Breast epithelium (tissue), 4 donors: ENCODE results near the gene TFB2M. TPM values are rescaled to one million over a fixed set of nuclear protein-coding genes. Genes with fewer than 3 reads are reported as not detected.
"Not testable (repeated sequence)": the region's sequence is repeated elsewhere in the genome, so short reads cannot be mapped to it uniquely, and the experiment has no call there.

ENCODE experiments used
- DNase-seq, 2 donors: peaks; one replicate each; pipeline ENCODE4 v3.0.0-alpha.2; 2019; ENCODE audit warnings: low spot score in 2 of 2
- H3K27ac ChIP-seq, 2 donors: fragments of 200-600 bp; sonication (generic) in 1 of 2; one replicate each; pipeline ENCODE4 v1.5.1; 2016 to 2019; ENCODE audit warnings: mild to moderate bottlenecking in 1 of 2
- H3K27me3 ChIP-seq, 2 donors: fragments of 200-600 bp; sonication (generic) in 1 of 2; one replicate each; pipeline versions ENCODE4 v1.5.1 to v1.6.0; 2017 to 2019; ENCODE audit warnings: control low read depth in 1 of 2, mild to moderate bottlenecking in 1 of 2
- H3K36me3 ChIP-seq: fragments of 200-600 bp; one replicate; pipeline ENCODE4 v1.5.1; 2019
- H3K4me1 ChIP-seq, 2 donors: fragments of 200-600 bp; sonication (generic); one replicate each; pipeline ENCODE4 v1.5.1; 2016 to 2019; ENCODE audit warnings: control low read depth in 1 of 2
- H3K4me3 ChIP-seq, 3 donors: fragments of 200-600 bp; sonication (generic); 1 replicate in 2 of 3; 2 replicates in 1 of 3; pipeline ENCODE4 v1.5.1; 2016 to 2019; ENCODE audit warnings: mild to moderate bottlenecking in 3 of 3, moderate library complexity in 2 of 3
- H3K9me3 ChIP-seq, 2 donors: fragments of 200-600 bp; sonication (generic) in 1 of 2; one replicate each; pipeline ENCODE4 v1.5.1; 2016 to 2019; ENCODE audit warnings: control low read depth in 1 of 2
- POLR2A ChIP-seq: fragments of 450-650 bp; IDR thresholded peaks from one replicate; pipeline ENCODE4 v1.6.1; 2016; ENCODE audit warnings: antibody characterized with exemption, mild to moderate bottlenecking, moderate library complexity
- POLR2AphosphoS5 ChIP-seq, 3 donors: sonication (generic); formaldehyde crosslinking; IDR thresholded peaks; one replicate each; pipeline ENCODE4 v1.6.1; 2017; ENCODE audit warnings: antibody characterized with exemption in 3 of 3
- intact Hi-C: fragments of 100-400 bp; cut with DNase I; formaldehyde crosslinking; loops from one replicate; pipeline ENCODE4 v1.15.1; 2023; ENCODE audit warnings: low total_unique reads
- total RNA-seq, 3 donors: library from RNA; depleted of rRNA; stranded (reverse); fragments of >200 nt; gene quantifications; one replicate each; pipeline ENCODE4 v1.1.0, GENCODE V29; 2016
- TF ChIP-seq, protein P1 (sequence below), 3 donors: fragments of 450-650 bp; IDR thresholded peaks; one replicate each; pipeline ENCODE4 v1.5.1; 2016 to 2017; ENCODE audit warnings: antibody characterized with exemption in 3 of 3, mild to moderate bottlenecking in 3 of 3, moderate library complexity in 3 of 3

The TFB2M gene
- total RNA-seq, 3 donors from 2014 or later, result 9.0 to 15.5 (median 13.4) TPM

DNA sequence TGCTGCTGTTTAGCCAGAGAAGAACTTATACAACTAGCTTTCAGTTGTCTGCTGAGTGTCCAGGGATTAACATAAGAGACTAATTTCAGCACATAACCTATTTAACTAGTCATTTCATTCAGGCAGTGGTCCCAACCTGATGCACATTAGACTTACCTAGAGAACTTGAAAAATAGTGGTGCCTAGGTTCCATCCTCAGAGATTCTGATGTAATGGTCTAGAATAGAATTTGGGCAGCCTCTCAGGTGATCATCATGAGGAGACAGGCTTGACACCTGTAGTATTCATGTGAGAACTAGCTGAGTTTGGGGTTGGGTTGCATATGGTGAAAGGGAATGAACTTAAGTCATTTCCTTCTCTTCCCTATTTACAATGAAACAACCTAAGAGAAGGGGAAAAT lies 25.0 kb upstream of the TFB2M start:
- Histone ChIP-seq H3K9me3 (no peaks in the 10 kb centered on the region), H3K4me1 (no peaks in the 10 kb centered on the region), H3K36me3 (no peaks in the 10 kb centered on the region), H3K27me3 (no peaks in the 10 kb centered on the region), H3K27ac (no peak overlapping the region), H3K4me3 (no peak overlapping the region)
- DNase-seq, result no peak
- TF ChIP-seq POLR2AphosphoS5 (IDR thresholded peaks at IDR 0.05) (no peak), POLR2A (no peak)
- TF ChIP-seq, protein P1, sequence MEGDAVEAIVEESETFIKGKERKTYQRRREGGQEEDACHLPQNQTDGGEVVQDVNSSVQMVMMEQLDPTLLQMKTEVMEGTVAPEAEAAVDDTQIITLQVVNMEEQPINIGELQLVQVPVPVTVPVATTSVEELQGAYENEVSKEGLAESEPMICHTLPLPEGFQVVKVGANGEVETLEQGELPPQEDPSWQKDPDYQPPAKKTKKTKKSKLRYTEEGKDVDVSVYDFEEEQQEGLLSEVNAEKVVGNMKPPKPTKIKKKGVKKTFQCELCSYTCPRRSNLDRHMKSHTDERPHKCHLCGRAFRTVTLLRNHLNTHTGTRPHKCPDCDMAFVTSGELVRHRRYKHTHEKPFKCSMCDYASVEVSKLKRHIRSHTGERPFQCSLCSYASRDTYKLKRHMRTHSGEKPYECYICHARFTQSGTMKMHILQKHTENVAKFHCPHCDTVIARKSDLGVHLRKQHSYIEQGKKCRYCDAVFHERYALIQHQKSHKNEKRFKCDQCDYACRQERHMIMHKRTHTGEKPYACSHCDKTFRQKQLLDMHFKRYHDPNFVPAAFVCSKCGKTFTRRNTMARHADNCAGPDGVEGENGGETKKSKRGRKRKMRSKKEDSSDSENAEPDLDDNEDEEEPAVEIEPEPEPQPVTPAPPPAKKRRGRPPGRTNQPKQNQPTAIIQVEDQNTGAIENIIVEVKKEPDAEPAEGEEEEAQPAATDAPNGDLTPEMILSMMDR (IDR thresholded peaks at IDR 0.05), result no peak
- intact Hi-C loops, result no loop called here

- intact Hi-C loops, DNase-seq, H3K27me3 ChIP-seq, H3K4me1 ChIP-seq, H3K4me3 ChIP-seq, H3K9me3 ChIP-seq, H3K36me3 ChIP-seq, H3K27ac ChIP-seq: not testable (repeated sequence)
These were observed 23.9 kb upstream of the TFB2M start for GRCh38 chr1:246589919-246590318.

GRCh38 chr1:246588159-246588721 lies 22.2 kb upstream of the TFB2M start:
- Histone ChIP-seq H3K27ac (peak overlapping the region in 1 of 2 donors; percentile 56), H3K36me3 (no peaks in the 10 kb centered on the region), H3K27me3 (no peaks in the 10 kb centered on the region), H3K4me1 (peaks cover 0 to 3% of the 10 kb centered on the region in 2 donors), H3K9me3 (no peaks in the 10 kb centered on the region), H3K4me3 (no peak overlapping the region)
- TF ChIP-seq, protein P1 (IDR thresholded peaks at IDR 0.05), result no peak
- no peak for DNase-seq
- intact Hi-C loops, result no loop called here

DNA sequence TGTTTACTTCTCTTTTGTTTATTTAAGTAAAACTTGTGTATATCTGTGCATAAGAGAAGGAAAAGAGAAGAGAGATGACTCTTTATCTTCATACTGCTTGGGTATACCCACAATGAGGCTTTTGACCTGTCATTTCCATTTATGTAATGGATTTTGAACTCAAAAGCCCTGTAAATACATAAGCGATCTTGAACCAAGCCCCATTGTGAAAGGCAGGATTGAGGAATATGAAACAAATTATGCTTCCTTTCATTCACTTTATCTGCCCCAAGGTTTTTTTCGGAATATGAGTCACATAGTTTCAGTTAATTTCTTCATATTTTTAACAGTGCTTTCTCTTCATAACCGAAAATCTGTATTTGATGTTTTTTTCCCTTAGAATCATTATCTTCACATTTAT lies 21.5 kb upstream of the TFB2M start:
- Histone ChIP-seq H3K27me3 (no peaks in the 10 kb centered on the region), H3K9me3 (no peaks in the 10 kb centered on the region), H3K4me1 (peaks cover 0 to 3% of the 10 kb centered on the region in 2 donors), H3K4me3 (no peak overlapping the region), H3K36me3 (no peaks in the 10 kb centered on the region), H3K27ac (peak overlapping the region; percentile 48 to 56)
- TF ChIP-seq POLR2A (no peak), POLR2AphosphoS5 (IDR thresholded peaks at IDR 0.05) (no peak)
- TF ChIP-seq, protein P1 (IDR thresholded peaks at IDR 0.05), result no peak
- intact Hi-C loops, result no loop called here
- DNase-seq, result no peak

- Histone ChIP-seq H3K27ac (peak overlapping the region; percentile 48 to 56), H3K4me3 (no peak overlapping the region), H3K36me3 (no peaks in the 10 kb centered on the region), H3K9me3 (no peaks in the 10 kb centered on the region), H3K4me1 (peaks cover 0 to 3% of the 10 kb centered on the region in 2 donors), H3K27me3 (no peaks in the 10 kb centered on the region)
- TF ChIP-seq, protein P1 (IDR thresholded peaks at IDR 0.05), result no peak
- TF ChIP-seq POLR2A (no peak), POLR2AphosphoS5 (IDR thresholded peaks at IDR 0.05) (no peak)
- intact Hi-C loops, result no loop called here
- no peak for DNase-seq
These were observed 21.0 kb upstream of the TFB2M start for GRCh38 chr1:246587032-246587431.
